HG02588 (cell line): ENCODE data around the gene CLCF1.

Source experiments
- ATAC-seq: cut with Tn5 transposase; IDR thresholded peaks from one replicate; pipeline ENCODE4 v1.9.1; 2021; ENCODE audit warnings: mild to moderate bottlenecking, moderate library complexity; ENCODE audit not compliant: unreplicated experiment

The CLCF1 gene

GRCh38 chr11:67364169-67364568 lies 9.2 kb downstream of the CLCF1 start:
- no peak for ATAC-seq

- ATAC-seq: no peak
These were observed 15.3 kb downstream of the CLCF1 start for GRCh38 chr11:67357831-67358670.

GRCh38 chr11:67356864-67357561 lies 16.4 kb downstream of the CLCF1 start:
- ATAC-seq: no peak

GRCh38 chr11:67356387-67356863 lies 17.0 kb downstream of the CLCF1 start:
- no peak for ATAC-seq

GRCh38 chr11:67355794-67356386 lies 17.5 kb downstream of the CLCF1 start:
- ATAC-seq: no peak

- ATAC-seq: no peak
These were observed 18.2 kb downstream of the CLCF1 start for GRCh38 chr11:67355023-67355793.

- no peak for ATAC-seq
These were observed 19.0 kb downstream of the CLCF1 start for GRCh38 chr11:67354075-67355022.

- ATAC-seq: peak; percentile 76
These were observed 19.9 kb downstream of the CLCF1 start, which contains the start of gene POLD4 for GRCh38 chr11:67353317-67354074. POLD4 (minus strand) TSS chr11:67353546; CDS start chr11:67353399, 147 bp downstream.

GRCh38 chr11:67352546-67353316 lies 20.7 kb downstream of the CLCF1 start:
- ATAC-seq: peak; percentile 8

GRCh38 chr11:67351275-67352005 lies 22.0 kb downstream of the CLCF1 start:
- no peak for ATAC-seq

- no peak for ATAC-seq
These were observed 23.4 kb downstream of the CLCF1 start for GRCh38 chr11:67349928-67350465.

GRCh38 chr11:67349457-67349856 lies 23.9 kb downstream of the CLCF1 start:
- no peak for ATAC-seq

- no peak for ATAC-seq
These were observed 24.4 kb downstream of the CLCF1 start for GRCh38 chr11:67349036-67349435.

GRCh38 chr11:67347964-67348749 lies 25.2 kb downstream of the CLCF1 start:
- no peak for ATAC-seq

GRCh38 chr11:67345920-67346819 lies 27.2 kb downstream of the CLCF1 start:
- ATAC-seq: no peak
